GM21737 (cell line): ENCODE measurements around the gene PRKG1.
"Not testable (repeated sequence)": the region's sequence is repeated elsewhere in the genome, so short reads cannot be mapped to it uniquely, and the experiment has no call there.

Experiments
- ATAC-seq: cut with Tn5 transposase; IDR thresholded peaks from one replicate; pipeline ENCODE4 v1.9.1; 2021; ENCODE audit warnings: mild to moderate bottlenecking, moderate library complexity; ENCODE audit not compliant: unreplicated experiment

The PRKG1 gene

GRCh38 chr10:51112013-51112412 lies 37.7 kb downstream of the PRKG1 start:
- ATAC-seq: no peak

GRCh38 chr10:51113007-51113406 lies 38.7 kb downstream of the PRKG1 start:
- no peak for ATAC-seq

GRCh38 chr10:51117053-51117660 lies 42.9 kb downstream of the PRKG1 start:
- no peak for ATAC-seq

- no peak for ATAC-seq
These were observed 43.5 kb downstream of the PRKG1 start for GRCh38 chr10:51117794-51118193.

GRCh38 chr10:51119441-51119840 lies 45.2 kb downstream of the PRKG1 start:
- ATAC-seq: no peak

- ATAC-seq: no peak
These were observed 47.6 kb downstream of the PRKG1 start for GRCh38 chr10:51121861-51122260.

GRCh38 chr10:51124852-51125251 lies 50.6 kb downstream of the PRKG1 start:
- ATAC-seq: no peak

GRCh38 chr10:51125518-51125917 lies 51.2 kb downstream of the PRKG1 start:
- ATAC-seq: no peak

- ATAC-seq: no peak
These were observed 55.8 kb downstream of the PRKG1 start for GRCh38 chr10:51129946-51130544.

- ATAC-seq: peak; percentile 63
These were observed 63.7 kb downstream of the PRKG1 start for GRCh38 chr10:51137756-51138529.

- ATAC-seq: no peak
These were observed 64.9 kb downstream of the PRKG1 start for GRCh38 chr10:51139176-51139575.

GRCh38 chr10:51141010-51141409 lies 66.7 kb downstream of the PRKG1 start:
- no peak for ATAC-seq

GRCh38 chr10:51144161-51144781 lies 70.0 kb downstream of the PRKG1 start:
- ATAC-seq: no peak

- ATAC-seq: no peak
These were observed 71.1 kb downstream of the PRKG1 start for GRCh38 chr10:51145375-51145774.

- no peak for ATAC-seq
These were observed 73.5 kb downstream of the PRKG1 start for GRCh38 chr10:51147644-51148399.

- no peak for ATAC-seq
These were observed 82.6 kb downstream of the PRKG1 start for GRCh38 chr10:51156926-51157325.

- no peak for ATAC-seq
These were observed 84.5 kb downstream of the PRKG1 start for GRCh38 chr10:51158832-51159231.

- no peak for ATAC-seq
These were observed 85.6 kb downstream of the PRKG1 start for GRCh38 chr10:51159841-51160240.

- no peak for ATAC-seq
These were observed 87.7 kb downstream of the PRKG1 start for GRCh38 chr10:51162002-51162401.

GRCh38 chr10:51163380-51164049 lies 89.2 kb downstream of the PRKG1 start:
- ATAC-seq: not testable (repeated sequence)
